Naive B cell (primary cell): ENCODE results near the gene STN1. TPM values are rescaled to one million over a fixed set of nuclear protein-coding genes. Genes with fewer than 3 reads are reported as not detected.

ENCODE experiments used
- polyA plus RNA-seq, 6 donors: library from polyadenylated mRNA; unstranded; fragments of 300-500 nt; fragmentation: Illumina TruSeq; gene quantifications; one replicate each; pipeline ENCODE4 v1.2.3, GENCODE V29; 2021; ENCODE audit warnings: low read depth in 6 of 6

The STN1 gene
- polyA plus RNA-seq, 6 donors from 2014 or later: 28.6 to 39.0 (median 32.7) TPM

Other genes with a start within 250 kb of the STN1 start
- 1 to 10 TPM in 1 of 6 donors, under 1 TPM in 4, not detected in 1; 0.47 to 1.4 (median 0.72) TPM for gene SH3PXD2A, start 62.6 kb downstream of the STN1 start, polyA plus RNA-seq
- gene SLK, start 49.0 kb upstream of the STN1 start, polyA plus RNA-seq: 1 to 10 TPM; 2.3 to 6.8 (median 4.2) TPM
- not detected for gene COL17A1, start 167.7 kb upstream of the STN1 start, polyA plus RNA-seq
- gene SFR1, start 204.0 kb upstream of the STN1 start, polyA plus RNA-seq: 10 to 100 TPM; 14.8 to 23.2 (median 20.5) TPM